Stimulated activated CD4-positive, alpha-beta T cell treated with anti-CD3 and anti-CD28 coated beads, Interleukin-4, amount 100 ng/mL, for 48 hours (primary cell): ENCODE results near the gene TSPYL1.
"Not testable (repeated sequence)": the region's sequence is repeated elsewhere in the genome, so short reads cannot be mapped to it uniquely, and the experiment has no call there.

Experiments
- DNase-seq, 2 donors: peaks; one replicate each; pipeline ENCODE4 v3.0.0-alpha.2; 2020; ENCODE audit warnings: low read depth in 2 of 2

The TSPYL1 gene

GRCh38 chr6:116279232-116280160 lies at the start of gene TSPYL1:
TSPYL1 (minus strand) TSS chr6:116279930; CDS start chr6:116279830, 100 bp downstream.
- DNase-seq, result peak; percentile 84 to 90

DNA sequence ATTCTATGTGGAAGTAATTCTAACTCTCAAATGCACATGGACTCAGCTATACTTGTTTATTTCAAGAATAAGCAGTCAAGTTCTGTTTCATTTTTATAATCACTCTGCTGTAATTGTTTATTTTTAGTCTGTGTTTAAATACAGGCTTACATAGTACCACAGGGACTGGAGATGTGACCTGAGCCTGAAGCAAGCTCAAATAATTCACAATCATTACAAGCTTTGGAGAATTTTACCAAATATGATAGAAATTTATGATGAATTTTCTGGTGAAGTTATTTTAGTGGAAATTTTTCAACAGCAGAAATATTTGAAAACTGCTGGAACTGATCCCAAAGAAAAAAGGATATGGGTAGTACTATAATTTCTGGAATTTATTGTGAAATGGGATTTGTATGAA lies 49.4 kb upstream of the TSPYL1 start:
- no peak for DNase-seq

- no peak for DNase-seq
These were observed 48.8 kb upstream of the TSPYL1 start for GRCh38 chr6:116328528-116328903.

- no peak for DNase-seq
These were observed 48.2 kb upstream of the TSPYL1 start for GRCh38 chr6:116327803-116328527.

DNA sequence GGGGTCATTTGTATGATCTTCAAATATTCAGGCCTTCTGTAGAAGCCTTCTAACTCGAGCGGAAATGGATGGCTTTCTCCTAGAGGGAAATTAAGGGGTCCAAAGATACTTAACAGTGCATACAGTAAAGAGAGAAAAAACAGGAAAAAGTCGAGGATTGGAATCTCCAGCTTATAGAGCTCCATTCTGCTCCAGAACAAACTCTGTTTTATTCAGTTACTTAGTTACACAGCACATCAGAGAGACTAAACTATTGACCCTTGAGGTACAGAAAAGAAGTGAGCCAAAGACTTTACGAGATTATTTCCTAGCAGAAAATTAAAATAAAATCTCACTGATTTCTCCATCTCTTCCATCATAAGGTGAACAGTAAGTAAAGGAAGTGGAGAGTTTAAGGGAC lies 47.3 kb upstream of the TSPYL1 start:
- DNase-seq, result no peak

DNA sequence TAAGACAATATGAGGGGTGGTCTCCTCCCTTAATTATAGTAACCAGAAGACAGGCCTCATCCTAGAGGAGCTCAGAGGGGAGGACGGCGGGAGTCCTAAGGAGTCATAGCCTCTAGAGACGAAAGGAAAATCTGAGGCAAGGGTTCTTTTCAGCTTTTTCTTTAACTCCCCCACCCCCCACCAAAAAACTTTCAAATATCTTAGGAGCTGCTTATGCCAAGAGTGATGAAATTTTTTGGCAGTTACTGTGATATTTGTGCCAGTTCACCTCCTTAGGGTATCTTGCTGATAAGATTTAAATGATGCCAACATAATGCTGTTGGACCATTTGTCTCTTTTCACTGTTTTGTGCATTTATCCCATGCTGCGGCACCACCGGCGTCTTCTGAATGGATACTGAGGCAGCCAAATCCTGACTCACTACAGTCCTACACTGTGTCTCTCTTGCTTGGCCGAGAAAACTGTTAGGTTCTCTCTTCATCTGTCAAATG lies 46.5 kb upstream of the TSPYL1 start:
- DNase-seq, result no peak

DNA sequence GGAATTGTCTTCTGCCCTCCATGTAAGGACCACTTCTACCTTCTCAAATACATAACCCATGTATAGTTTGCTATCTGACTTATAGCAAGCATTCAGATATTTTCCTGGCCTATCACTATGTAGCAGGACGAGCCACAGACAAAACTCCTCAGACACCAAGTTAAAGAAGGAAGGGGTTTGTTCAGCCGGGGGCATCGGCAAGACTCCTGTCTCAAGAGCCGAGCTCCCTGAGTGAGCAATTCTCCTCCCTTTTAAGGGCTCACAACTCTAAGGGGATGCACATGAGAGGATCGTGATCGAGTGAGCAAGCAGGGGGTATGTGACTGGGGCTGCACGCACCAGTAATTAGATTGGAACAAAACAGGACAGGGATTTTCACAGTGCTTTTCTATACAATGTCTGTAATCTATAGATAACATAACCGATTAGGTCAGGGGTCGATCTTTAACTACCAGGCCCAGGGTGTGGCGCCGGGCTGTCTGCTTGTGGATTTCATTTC lies 46.0 kb upstream of the TSPYL1 start:
- not testable (repeated sequence) for DNase-seq

DNA sequence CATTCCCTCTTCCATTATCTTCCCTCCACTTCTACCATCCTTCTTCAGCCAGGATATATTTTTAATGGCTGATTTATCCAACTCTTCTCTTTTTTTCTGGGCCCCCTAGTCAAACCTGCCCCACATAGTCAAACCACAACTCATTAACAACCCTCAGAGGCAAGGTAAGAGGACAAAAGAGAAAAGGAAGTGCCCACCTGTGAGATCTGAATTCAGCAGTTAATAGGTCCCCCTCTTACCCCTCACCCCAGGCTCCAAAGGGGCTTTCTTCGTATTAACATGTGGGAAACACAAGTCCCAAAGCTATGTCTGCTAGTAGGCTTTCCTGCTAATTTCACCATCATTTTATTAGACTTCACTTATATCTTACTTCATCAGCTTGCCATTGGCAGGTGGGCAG lies 44.1 kb upstream of the TSPYL1 start:
- no peak for DNase-seq

- not testable (repeated sequence) for DNase-seq
These were observed 42.2 kb upstream of the TSPYL1 start for GRCh38 chr6:116321933-116322332.

DNA sequence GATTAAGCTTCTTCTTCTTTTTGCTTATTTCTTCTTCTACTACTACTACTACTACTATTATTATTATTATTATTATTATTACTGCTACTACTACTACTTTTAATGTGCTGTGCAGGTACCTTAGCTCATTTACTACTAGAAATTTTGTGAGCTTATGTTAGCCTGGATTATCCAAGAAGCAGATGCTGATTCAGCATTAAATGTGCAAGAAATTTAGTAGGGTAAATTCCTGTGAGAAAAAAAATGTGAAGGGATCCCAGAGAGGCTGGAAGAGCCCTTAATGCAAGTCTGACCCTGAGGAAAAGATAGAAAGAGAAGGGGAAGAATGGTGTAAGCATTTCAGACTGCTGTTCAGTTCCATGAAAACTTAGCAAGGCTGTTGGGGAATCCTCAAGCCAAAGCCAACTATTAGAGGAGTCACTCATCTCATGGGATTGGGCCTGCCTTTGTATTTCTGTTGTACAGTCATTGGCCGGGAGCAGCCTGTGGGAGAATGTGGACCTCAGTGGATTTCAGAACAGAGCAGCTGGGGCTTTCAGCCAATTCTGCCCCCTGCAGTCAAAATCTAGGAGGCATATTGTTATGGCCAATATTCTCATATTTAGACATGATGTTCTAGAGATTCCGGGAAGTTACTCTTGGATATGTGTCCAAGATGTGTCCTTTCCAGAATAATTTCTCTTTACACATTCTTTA lies 37.2 kb upstream of the TSPYL1 start:
- DNase-seq, result no peak

DNA sequence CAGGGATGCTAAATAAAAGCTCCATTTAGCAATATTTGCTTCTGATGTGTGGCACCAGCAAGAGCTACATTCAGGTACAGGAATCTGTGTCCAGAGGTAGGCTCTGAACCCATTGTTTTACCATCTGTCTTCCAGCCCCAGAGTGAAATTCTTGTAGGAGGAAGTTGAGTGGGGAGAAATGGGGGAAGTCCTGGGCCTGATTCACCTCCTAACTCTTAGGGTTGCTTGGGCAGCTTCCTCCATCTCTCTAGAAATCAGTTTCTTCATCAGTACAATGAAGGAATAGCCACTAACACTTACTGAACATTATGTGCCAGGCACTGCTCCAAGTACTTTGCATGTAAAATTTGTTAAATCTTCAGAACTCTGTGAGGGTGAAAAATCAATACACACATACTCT lies 35.1 kb upstream of the TSPYL1 start:
- DNase-seq, result no peak

DNA sequence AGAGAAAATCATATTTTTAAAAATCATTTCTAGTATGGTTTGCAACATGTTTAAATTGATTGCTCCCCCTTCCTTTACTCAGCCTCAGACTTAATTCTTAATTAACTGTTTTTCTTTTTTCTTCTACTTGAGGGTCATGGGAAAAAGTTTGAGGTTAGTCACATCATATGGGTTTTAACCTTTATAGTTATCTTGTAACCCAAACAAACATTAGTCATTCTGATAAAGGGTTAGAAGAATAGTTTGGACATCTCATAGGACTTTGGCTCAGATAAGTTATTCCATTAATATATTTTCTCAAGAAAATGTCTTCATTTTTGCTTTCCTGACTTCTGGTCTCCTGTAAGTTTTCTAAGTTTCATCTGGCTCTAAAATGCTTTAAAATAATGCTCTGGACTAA lies 34.5 kb upstream of the TSPYL1 start:
- DNase-seq, result no peak

- no peak for DNase-seq
These were observed 33.5 kb upstream of the TSPYL1 start for GRCh38 chr6:116313101-116313776.

- DNase-seq, result no peak
These were observed 29.9 kb upstream of the TSPYL1 start for GRCh38 chr6:116309657-116310056.

DNA sequence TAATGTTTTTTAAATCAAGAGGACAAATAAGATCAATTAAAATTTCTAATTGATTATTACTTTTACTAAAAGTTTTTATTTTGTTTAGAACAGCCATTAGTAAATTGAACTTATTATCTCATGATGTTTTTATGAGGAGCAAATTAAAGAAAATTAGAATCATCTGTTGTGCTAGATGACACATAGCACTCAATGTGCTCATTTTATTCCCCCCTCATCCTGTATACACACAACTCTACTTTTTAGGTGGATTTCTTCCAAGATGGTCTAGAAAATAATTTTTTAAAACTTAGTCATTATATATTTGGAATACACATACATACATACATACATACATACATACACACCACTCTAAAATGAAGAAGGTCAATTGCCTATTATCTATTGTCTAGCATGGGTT lies 29.3 kb upstream of the TSPYL1 start:
- no peak for DNase-seq

DNA sequence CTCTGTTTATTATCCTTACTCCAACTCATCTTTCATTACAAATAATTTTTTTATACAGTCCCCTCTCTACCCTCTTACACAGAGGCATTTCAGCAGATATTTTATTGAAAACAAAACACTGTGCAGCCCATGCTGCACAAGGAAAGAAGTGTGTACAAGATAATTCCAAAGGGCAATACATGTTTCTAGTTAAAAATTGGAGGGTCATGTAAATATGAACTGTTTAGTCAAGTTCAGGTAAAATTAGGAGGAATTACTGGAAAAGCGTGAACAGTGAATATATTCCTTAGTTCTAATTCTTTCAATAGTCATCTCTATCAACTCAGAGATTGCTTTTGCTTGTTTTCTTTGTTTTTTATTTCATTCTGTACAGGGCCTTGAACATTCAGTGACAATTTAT lies 27.9 kb upstream of the TSPYL1 start:
- DNase-seq, result no peak

- DNase-seq, result no peak
These were observed 27.3 kb upstream of the TSPYL1 start for GRCh38 chr6:116307001-116307400.

DNA sequence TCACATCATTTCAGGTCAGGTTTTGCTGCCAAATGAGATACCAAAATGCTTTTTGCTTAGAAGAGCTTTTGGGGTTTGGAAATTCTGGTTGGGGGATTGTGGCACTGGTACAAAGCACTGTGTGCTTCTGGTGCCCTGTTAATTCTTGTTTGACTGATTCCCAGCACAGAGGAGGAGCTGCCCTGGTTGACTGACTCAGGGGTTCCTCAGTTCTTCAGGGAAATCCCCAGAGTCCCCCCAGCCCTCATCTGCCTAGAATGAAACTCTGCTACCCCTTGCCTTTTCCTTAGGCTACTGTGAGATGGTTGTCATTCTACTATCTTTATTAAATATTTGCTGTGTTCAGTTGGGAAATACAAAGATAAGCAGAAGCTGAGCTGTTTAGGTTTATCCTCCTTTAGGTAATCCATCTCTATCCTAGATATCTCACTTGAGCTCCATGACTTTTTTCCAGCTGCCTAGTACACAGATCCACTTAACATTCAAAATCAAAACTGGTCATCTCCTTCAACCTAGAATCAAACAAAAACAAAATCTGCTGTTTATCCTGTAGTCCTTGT lies 24.9 kb upstream of the TSPYL1 start:
- DNase-seq, result no peak

DNA sequence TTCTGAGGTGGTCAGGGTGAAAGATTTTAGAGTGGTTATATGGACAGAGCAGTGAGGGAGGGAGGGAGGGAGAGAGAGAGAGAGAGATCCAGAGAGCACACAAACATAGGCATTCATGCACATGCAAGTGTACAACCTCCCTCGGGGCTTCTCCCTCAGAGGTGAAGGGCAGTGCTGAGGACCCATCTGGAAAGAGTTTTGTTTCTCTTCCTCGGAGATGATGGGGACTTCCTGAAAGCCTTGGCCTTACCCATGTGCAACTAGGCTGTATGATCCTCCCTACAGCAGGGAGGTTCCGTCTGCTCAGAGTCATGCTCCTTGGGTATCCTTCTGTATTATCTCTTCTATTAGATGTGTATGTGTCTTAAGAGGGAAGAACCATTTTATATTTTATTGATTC lies 21.4 kb upstream of the TSPYL1 start:
- DNase-seq, result no peak

DNA sequence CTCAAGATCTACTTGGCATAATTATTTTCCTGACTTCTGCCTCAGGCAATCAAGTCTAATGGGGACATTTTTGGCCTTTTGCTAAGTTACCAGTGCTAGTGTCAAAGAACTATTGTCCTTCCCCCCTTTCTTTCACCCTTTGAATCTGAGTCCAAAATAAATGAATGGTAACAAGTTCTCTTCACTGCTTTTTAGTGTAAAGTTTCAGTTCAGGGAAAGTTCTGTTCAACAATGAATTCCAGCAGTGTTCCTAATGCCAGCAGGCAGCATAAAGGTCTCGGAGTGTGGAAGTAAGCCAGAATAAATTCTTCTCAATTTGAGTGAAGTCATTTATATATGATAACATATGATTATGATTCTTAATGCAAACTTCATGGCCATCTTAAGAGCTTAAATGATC lies 20.8 kb upstream of the TSPYL1 start:
- DNase-seq, result no peak

DNA sequence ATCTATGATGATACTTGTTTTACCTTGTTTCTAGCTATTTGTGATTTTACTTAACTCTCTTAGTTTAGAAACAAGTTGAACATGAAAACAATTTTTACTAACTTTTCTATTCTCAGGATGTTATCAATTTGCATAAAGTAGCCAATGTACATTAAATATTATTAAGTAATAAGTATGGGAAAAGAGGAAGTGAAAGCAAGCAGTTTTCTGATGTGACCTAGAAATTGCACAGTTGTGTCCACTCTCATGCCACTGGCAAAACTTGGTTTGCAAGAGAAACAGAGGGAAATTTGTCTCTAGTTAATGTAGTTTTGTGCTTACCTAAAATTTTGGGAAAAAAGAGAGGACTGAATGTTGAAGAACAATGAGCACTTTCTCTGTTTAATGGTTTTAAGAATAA lies 19.2 kb upstream of the TSPYL1 start:
- no peak for DNase-seq
